Astrocyte (in vitro differentiated cells and primary cell): ENCODE data around the gene ZNF331. TPM values are rescaled to one million over a fixed set of nuclear protein-coding genes. Genes with fewer than 3 reads are reported as not detected.

Experiments used
- DNase-seq: peaks from one replicate; pipeline ENCODE4 v3.0.0-alpha.2; 2010; ENCODE audit warnings: low read depth
- FAIRE-seq: peaks from 2 replicates; lab custom pipeline; 2011; peaks lifted over from hg19 to GRCh38; lab: Jason Lieb, UNC
- H2AFZ ChIP-seq: 2 replicates; pipeline ENCODE4 v1.6.0; 2012; ENCODE audit warnings: low read depth, low read length, inconsistent platforms
- H3K27ac ChIP-seq: 2 replicates; pipeline ENCODE4 v1.5.1; 2011; ENCODE audit warnings: low read depth, low read length, inconsistent platforms
- H3K27me3 ChIP-seq: 2 replicates; pipeline ENCODE4 v1.6.0; 2011; ENCODE audit warnings: low read length, inconsistent platforms; ENCODE audit not compliant: insufficient read depth
- H3K36me3 ChIP-seq: 2 replicates; pipeline ENCODE4 v1.5.1; 2011; ENCODE audit warnings: low read length, inconsistent platforms; ENCODE audit not compliant: insufficient read depth
- H3K4me1 ChIP-seq: 2 replicates; pipeline ENCODE4 v1.5.1; 2011; ENCODE audit warnings: low read length, inconsistent platforms; ENCODE audit not compliant: insufficient read depth
- H3K4me2 ChIP-seq: 2 replicates; pipeline ENCODE4 v1.6.0; 2012; ENCODE audit warnings: low read length, inconsistent platforms
- H3K4me3 ChIP-seq: 2 replicates; pipeline ENCODE4 v1.5.1; 2011; ENCODE audit warnings: low read depth, mild to moderate bottlenecking, low read length, inconsistent platforms; ENCODE audit not compliant: insufficient read depth
- H3K79me2 ChIP-seq: 2 replicates; pipeline ENCODE4 v1.6.0; 2012; ENCODE audit warnings: mild to moderate bottlenecking, low read length, inconsistent platforms; ENCODE audit not compliant: insufficient read depth
- H3K9ac ChIP-seq: 2 replicates; pipeline ENCODE4 v1.6.0; 2012; ENCODE audit warnings: mild to moderate bottlenecking, low read length, inconsistent platforms
- H3K9me3 ChIP-seq: 2 replicates; pipeline ENCODE4 v1.5.1; 2012; ENCODE audit warnings: low read depth, mild to moderate bottlenecking, low read length, inconsistent platforms; ENCODE audit not compliant: insufficient read depth
- H4K20me1 ChIP-seq: 2 replicates; pipeline ENCODE4 v1.6.0; 2012; ENCODE audit warnings: low read length, inconsistent platforms; ENCODE audit not compliant: insufficient read depth
- H3K27ac Mint-ChIP-seq: one replicate; pipeline ENCODE4 v1.8.0; 2021; ENCODE audit warnings: mild to moderate bottlenecking, mixed read lengths; ENCODE audit not compliant: unreplicated experiment
- H3K27me3 Mint-ChIP-seq: one replicate; pipeline ENCODE4 v1.8.0; 2021; ENCODE audit warnings: low read depth, mixed read lengths; ENCODE audit not compliant: unreplicated experiment
- H3K36me3 Mint-ChIP-seq: one replicate; pipeline ENCODE4 v1.8.0; 2021; ENCODE audit warnings: low read depth, mixed read lengths; ENCODE audit not compliant: unreplicated experiment
- H3K4me1 Mint-ChIP-seq: one replicate; pipeline ENCODE4 v1.8.0; 2021; ENCODE audit warnings: low read depth, mixed read lengths; ENCODE audit not compliant: unreplicated experiment
- H3K4me3 Mint-ChIP-seq: one replicate; pipeline ENCODE4 v1.8.0; 2021; ENCODE audit warnings: mild to moderate bottlenecking, moderate library complexity, mixed read lengths; ENCODE audit not compliant: unreplicated experiment
- H3K9me3 Mint-ChIP-seq: one replicate; pipeline ENCODE4 v1.8.0; 2021; ENCODE audit warnings: mild to moderate bottlenecking, mixed read lengths; ENCODE audit not compliant: unreplicated experiment
- EZH2 ChIP-seq: IDR thresholded peaks from 2 replicates; pipeline ENCODE4 v1.6.1; 2012; ENCODE audit warnings: mild to moderate bottlenecking, low read length, inconsistent platforms; ENCODE audit not compliant: insufficient read depth
- total RNA-seq: library from RNA; stranded (reverse); gene quantifications from 2 replicates; pipeline ENCODE4 v1.2.1, GENCODE V29; 2021
- TF ChIP-seq, protein P1 (sequence below): IDR thresholded peaks from 2 replicates; pipeline ENCODE4 v1.5.1; 2011; ENCODE audit warnings: low read depth, mild to moderate bottlenecking, inconsistent platforms, low read length, moderate library complexity; ENCODE audit not compliant: insufficient read depth

The ZNF331 gene
- total RNA-seq, 1 donor from 2014 or later, result 4.8 TPM

DNA sequence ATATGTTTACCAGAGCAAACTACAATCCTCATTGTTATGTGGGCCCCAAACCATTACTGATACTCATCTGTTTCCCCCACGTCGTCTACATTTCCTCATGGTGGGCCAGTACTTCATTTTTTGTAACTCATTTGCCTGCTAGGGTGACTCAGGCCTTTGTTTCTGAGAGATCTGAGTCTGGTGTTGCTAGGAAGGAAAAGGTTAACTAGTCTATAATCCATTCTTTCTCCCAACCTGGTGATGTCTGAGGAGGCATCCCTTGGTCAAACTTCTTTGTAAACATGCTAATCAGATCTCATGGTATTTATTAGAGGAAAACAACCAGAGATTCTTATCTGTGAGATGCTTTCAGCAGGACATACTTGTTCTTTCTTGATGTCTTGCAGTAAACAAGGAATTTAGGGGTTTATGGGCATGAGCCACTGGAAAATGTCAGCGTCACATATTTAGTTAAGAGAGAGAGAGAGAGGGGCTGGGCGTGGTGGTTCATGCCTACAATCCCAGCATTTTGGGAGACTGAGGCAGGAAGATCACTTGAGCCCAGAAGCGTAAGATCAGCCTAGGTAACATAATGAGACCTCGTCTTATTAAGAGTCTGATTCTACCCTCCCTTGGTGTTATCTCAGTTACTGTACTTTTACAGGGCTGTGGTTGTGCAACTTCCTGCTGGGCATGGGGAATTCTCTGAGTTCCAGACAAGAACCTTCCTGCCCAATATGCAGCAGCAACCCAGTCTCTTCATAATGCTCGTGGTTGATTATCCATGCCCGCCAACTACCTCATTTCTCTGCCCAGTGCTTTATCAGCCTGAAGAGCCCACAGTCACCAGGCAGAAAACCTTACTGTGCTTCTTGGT lies 84.2 kb downstream of the ZNF331 start:
- H3K27ac ChIP-seq, result no peak overlapping the region
- H3K27ac Mint-ChIP-seq, result peak overlapping the region; percentile 36
- H3K9ac ChIP-seq, result no peak overlapping the region
- no peaks in the 10 kb centered on the region for H3K36me3 ChIP-seq
- no peaks in the 10 kb centered on the region for H3K9me3 Mint-ChIP-seq
- H3K9me3 ChIP-seq, result peaks cover 9% of the 10 kb centered on the region
- no peak overlapping the region for H3K4me3 ChIP-seq
- FAIRE-seq (no peak), DNase-seq (no peak)
- H3K4me2 ChIP-seq, result no peak overlapping the region
- TF ChIP-seq, protein P1, sequence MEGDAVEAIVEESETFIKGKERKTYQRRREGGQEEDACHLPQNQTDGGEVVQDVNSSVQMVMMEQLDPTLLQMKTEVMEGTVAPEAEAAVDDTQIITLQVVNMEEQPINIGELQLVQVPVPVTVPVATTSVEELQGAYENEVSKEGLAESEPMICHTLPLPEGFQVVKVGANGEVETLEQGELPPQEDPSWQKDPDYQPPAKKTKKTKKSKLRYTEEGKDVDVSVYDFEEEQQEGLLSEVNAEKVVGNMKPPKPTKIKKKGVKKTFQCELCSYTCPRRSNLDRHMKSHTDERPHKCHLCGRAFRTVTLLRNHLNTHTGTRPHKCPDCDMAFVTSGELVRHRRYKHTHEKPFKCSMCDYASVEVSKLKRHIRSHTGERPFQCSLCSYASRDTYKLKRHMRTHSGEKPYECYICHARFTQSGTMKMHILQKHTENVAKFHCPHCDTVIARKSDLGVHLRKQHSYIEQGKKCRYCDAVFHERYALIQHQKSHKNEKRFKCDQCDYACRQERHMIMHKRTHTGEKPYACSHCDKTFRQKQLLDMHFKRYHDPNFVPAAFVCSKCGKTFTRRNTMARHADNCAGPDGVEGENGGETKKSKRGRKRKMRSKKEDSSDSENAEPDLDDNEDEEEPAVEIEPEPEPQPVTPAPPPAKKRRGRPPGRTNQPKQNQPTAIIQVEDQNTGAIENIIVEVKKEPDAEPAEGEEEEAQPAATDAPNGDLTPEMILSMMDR, result no peak
- no peak for TF ChIP-seq EZH2
- H3K27me3 ChIP-seq, result no peaks in the 10 kb centered on the region
- no peaks in the 10 kb centered on the region for H4K20me1 ChIP-seq
- H3K36me3 Mint-ChIP-seq, result no peaks in the 10 kb centered on the region
- H3K4me1 Mint-ChIP-seq, result peaks cover 4% of the 10 kb centered on the region
- H2AFZ ChIP-seq, result no peak overlapping the region
- H3K79me2 ChIP-seq, result no peaks in the 10 kb centered on the region
- no peaks in the 10 kb centered on the region for H3K27me3 Mint-ChIP-seq
- H3K4me1 ChIP-seq, result no peaks in the 10 kb centered on the region
- no peak overlapping the region for H3K4me3 Mint-ChIP-seq

DNA sequence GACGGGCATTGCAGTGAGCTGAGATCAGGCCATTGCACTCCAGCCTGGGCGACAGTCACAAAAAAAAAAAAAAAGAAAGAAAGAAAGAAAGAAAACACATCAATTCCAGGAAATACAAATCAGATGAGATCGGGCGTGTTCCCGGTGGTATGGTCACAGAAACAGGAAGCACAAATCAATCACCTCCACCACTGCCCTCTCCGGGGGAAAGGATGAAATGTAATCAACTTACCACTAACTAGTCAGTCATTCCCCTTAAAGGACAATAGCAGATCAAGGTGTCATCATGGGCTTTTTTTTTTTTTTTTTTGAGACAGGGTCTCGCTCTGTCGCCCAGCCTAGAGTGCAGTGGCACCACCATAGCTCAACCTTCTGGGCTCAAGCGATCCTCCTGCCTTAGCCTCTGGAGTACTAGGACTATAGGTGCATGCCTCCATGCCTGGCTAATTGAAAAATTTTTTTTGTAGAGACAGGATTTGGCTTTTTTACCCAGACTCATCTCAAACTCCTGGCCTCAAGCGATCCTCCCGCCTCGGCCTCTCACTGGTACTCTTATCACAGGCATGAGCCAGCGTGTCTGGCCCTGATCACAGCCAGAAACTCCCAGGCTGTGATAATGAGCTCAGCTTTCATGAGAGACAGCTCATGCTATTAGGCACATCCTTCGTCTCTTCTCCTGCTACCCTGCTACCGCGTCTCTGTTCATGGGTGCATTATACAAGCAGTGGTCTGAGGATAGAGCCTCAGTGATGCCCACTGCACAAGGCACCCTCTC lies 87.0 kb downstream of the ZNF331 start:
- no peak overlapping the region for H2AFZ ChIP-seq
- H3K4me3 ChIP-seq, result no peak overlapping the region
- no peaks in the 10 kb centered on the region for H3K36me3 ChIP-seq
- TF ChIP-seq, protein P1, result no peak
- no peak for TF ChIP-seq EZH2
- H3K36me3 Mint-ChIP-seq, result no peaks in the 10 kb centered on the region
- no peaks in the 10 kb centered on the region for H3K27me3 ChIP-seq
- no peak overlapping the region for H3K4me2 ChIP-seq
- no peak overlapping the region for H3K27ac ChIP-seq
- no peaks in the 10 kb centered on the region for H3K4me1 ChIP-seq
- H3K4me3 Mint-ChIP-seq, result no peak overlapping the region
- H3K79me2 ChIP-seq, result no peaks in the 10 kb centered on the region
- FAIRE-seq (no peak), DNase-seq (no peak)
- H3K4me1 Mint-ChIP-seq, result peaks cover 4% of the 10 kb centered on the region
- no peak overlapping the region for H3K9ac ChIP-seq
- no peaks in the 10 kb centered on the region for H3K27me3 Mint-ChIP-seq
- no peaks in the 10 kb centered on the region for H4K20me1 ChIP-seq
- peaks cover 10% of the 10 kb centered on the region for H3K9me3 ChIP-seq
- no peaks in the 10 kb centered on the region for H3K9me3 Mint-ChIP-seq
- no peak overlapping the region for H3K27ac Mint-ChIP-seq

DNA sequence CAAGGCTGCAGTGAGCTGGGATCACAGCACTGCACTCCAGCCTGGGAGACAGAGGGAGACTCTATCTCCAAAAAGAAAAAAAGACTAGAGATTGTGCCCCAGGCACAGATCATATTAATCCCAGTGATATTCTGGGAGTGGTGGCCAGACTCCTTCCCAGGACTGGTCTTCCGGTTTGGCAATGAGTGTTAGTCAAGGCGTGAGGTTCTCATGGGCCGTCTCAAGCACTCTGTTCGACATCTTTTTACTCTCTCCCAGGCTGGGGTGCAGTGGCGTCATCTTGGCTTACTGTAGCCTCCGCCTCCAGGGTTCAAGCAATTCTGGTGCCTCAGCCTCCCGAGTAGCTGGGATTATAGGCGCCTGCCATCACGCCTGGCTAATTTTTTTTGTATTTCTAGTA lies 88.5 kb downstream of the ZNF331 start:
- Histone ChIP-seq H3K9ac (no peak overlapping the region), H2AFZ (no peak overlapping the region), H3K4me1 (no peaks in the 10 kb centered on the region), H4K20me1 (no peaks in the 10 kb centered on the region), H3K27ac (no peak overlapping the region), H3K4me2 (no peak overlapping the region), H3K36me3 (no peaks in the 10 kb centered on the region), H3K4me3 (no peak overlapping the region), H3K27me3 (no peaks in the 10 kb centered on the region), H3K79me2 (no peaks in the 10 kb centered on the region), H3K9me3 (peaks cover 10% of the 10 kb centered on the region)
- Mint-ChIP-seq H3K4me3 (no peak overlapping the region), H3K36me3 (no peaks in the 10 kb centered on the region), H3K27me3 (no peaks in the 10 kb centered on the region), H3K27ac (no peak overlapping the region), H3K9me3 (no peaks in the 10 kb centered on the region), H3K4me1 (peaks cover 4% of the 10 kb centered on the region)
- DNase-seq (no peak), FAIRE-seq (no peak)
- TF ChIP-seq EZH2, result no peak
- TF ChIP-seq, protein P1, result no peak
